Activated naive CD4-positive, alpha-beta T cell treated with anti-CD3 and anti-CD28 coated beads, Interleukin-2, amount 50 U/mL, for 24 hours (primary cell): ENCODE measurements around the gene SEMA4G.
"Not testable (repeated sequence)": the region's sequence is repeated elsewhere in the genome, so short reads cannot be mapped to it uniquely, and the experiment has no call there.

Experiments used
- H3K27ac Mint-ChIP-seq: one replicate; pipeline ENCODE4 v1.8.0; 2021; ENCODE audit warnings: mild to moderate bottlenecking, mixed read lengths
- H3K27me3 Mint-ChIP-seq: one replicate; pipeline ENCODE4 v1.8.0; 2021; ENCODE audit warnings: mixed read lengths
- H3K36me3 Mint-ChIP-seq: one replicate; pipeline ENCODE4 v1.8.0; 2021; ENCODE audit warnings: mixed read lengths
- H3K4me1 Mint-ChIP-seq: one replicate; pipeline ENCODE4 v1.8.0; 2021; ENCODE audit warnings: mixed read lengths
- H3K4me3 Mint-ChIP-seq: one replicate; pipeline ENCODE4 v1.8.0; 2021; ENCODE audit warnings: mild to moderate bottlenecking, mixed read lengths
- H3K9me3 Mint-ChIP-seq: one replicate; pipeline ENCODE4 v1.8.0; 2021; ENCODE audit warnings: mixed read lengths

The SEMA4G gene

GRCh38 chr10:100965820-100966219 lies 3.5 kb upstream of the SEMA4G start:
- Mint-ChIP-seq H3K36me3 (peaks cover 3% of the 10 kb centered on the region), H3K27me3 (no peaks in the 10 kb centered on the region), H3K4me3 (no peak overlapping the region), H3K4me1 (peaks cover 15% of the 10 kb centered on the region), H3K27ac (no peak overlapping the region), H3K9me3 (no peaks in the 10 kb centered on the region)

GRCh38 chr10:100966887-100967286 lies 2.4 kb upstream of the SEMA4G start:
- H3K4me3 Mint-ChIP-seq, result no peak overlapping the region
- H3K4me1 Mint-ChIP-seq, result peaks cover 15% of the 10 kb centered on the region
- H3K27me3 Mint-ChIP-seq, result no peaks in the 10 kb centered on the region
- H3K36me3 Mint-ChIP-seq, result peaks cover 3% of the 10 kb centered on the region
- H3K27ac Mint-ChIP-seq, result no peak overlapping the region
- no peaks in the 10 kb centered on the region for H3K9me3 Mint-ChIP-seq

GRCh38 chr10:100967332-100967731 lies 2.0 kb upstream of the SEMA4G start:
- Mint-ChIP-seq H3K27me3 (no peaks in the 10 kb centered on the region), H3K4me3 (no peak overlapping the region), H3K4me1 (peaks cover 15% of the 10 kb centered on the region), H3K27ac (no peak overlapping the region), H3K9me3 (no peaks in the 10 kb centered on the region), H3K36me3 (peaks cover 3% of the 10 kb centered on the region)

GRCh38 chr10:100968062-100968736 lies 1.1 kb upstream of the SEMA4G start:
- Mint-ChIP-seq H3K36me3 (peaks cover 3% of the 10 kb centered on the region), H3K9me3 (no peaks in the 10 kb centered on the region), H3K27me3 (no peaks in the 10 kb centered on the region), H3K4me1 (peaks cover 15% of the 10 kb centered on the region), H3K27ac (no peak overlapping the region), H3K4me3 (peak overlapping the region; percentile 66)

- peaks cover 15% of the 10 kb centered on the region for H3K4me1 Mint-ChIP-seq
- H3K9me3 Mint-ChIP-seq, result no peaks in the 10 kb centered on the region
- peaks cover 3% of the 10 kb centered on the region for H3K36me3 Mint-ChIP-seq
- H3K27me3 Mint-ChIP-seq, result no peaks in the 10 kb centered on the region
- H3K27ac Mint-ChIP-seq, result no peak overlapping the region
- H3K4me3 Mint-ChIP-seq, result peak overlapping the region; percentile 64
Measured at GRCh38 chr10:100968863-100969186, 479 bp upstream of the SEMA4G start.

GRCh38 chr10:100970076-100970913 lies 991 bp downstream of the SEMA4G start:
- Mint-ChIP-seq H3K4me1 (peaks cover 15% of the 10 kb centered on the region), H3K27me3 (no peaks in the 10 kb centered on the region), H3K36me3 (peaks cover 3% of the 10 kb centered on the region), H3K9me3 (no peaks in the 10 kb centered on the region), H3K4me3 (peak overlapping the region; percentile 66), H3K27ac (no peak overlapping the region)

GRCh38 chr10:100970914-100971811 lies 1.9 kb downstream of the SEMA4G start:
- H3K4me3 Mint-ChIP-seq, result peak overlapping the region; percentile 66
- no peaks in the 10 kb centered on the region for H3K9me3 Mint-ChIP-seq
- no peak overlapping the region for H3K27ac Mint-ChIP-seq
- no peaks in the 10 kb centered on the region for H3K27me3 Mint-ChIP-seq
- H3K36me3 Mint-ChIP-seq, result no peaks in the 10 kb centered on the region
- peaks cover 15% of the 10 kb centered on the region for H3K4me1 Mint-ChIP-seq

- Mint-ChIP-seq H3K4me3 (no peak overlapping the region), H3K27ac (no peak overlapping the region), H3K27me3 (no peaks in the 10 kb centered on the region)
Measured at GRCh38 chr10:100972115-100972903, 3.0 kb downstream of the SEMA4G start.

GRCh38 chr10:100972904-100973535 lies 3.7 kb downstream of the SEMA4G start:
- Mint-ChIP-seq H3K36me3 (no peaks in the 10 kb centered on the region), H3K4me1 (peaks cover 15% of the 10 kb centered on the region), H3K4me3 (no peak overlapping the region), H3K27me3 (no peaks in the 10 kb centered on the region), H3K9me3 (no peaks in the 10 kb centered on the region), H3K27ac (no peak overlapping the region)

More at GRCh38 chr10:100972115-100972903, 3.0 kb downstream of the SEMA4G start:
- H3K9me3 Mint-ChIP-seq, result no peaks in the 10 kb centered on the region
- H3K36me3 Mint-ChIP-seq, result no peaks in the 10 kb centered on the region
- H3K4me1 Mint-ChIP-seq, result peaks cover 15% of the 10 kb centered on the region

GRCh38 chr10:100975397-100975796 lies 6.1 kb downstream of the SEMA4G start:
- not testable (repeated sequence) for H3K4me1 Mint-ChIP-seq, H3K4me3 Mint-ChIP-seq, H3K36me3 Mint-ChIP-seq, H3K27ac Mint-ChIP-seq, H3K27me3 Mint-ChIP-seq, H3K9me3 Mint-ChIP-seq

GRCh38 chr10:100976906-100977305 lies 7.6 kb downstream of the SEMA4G start:
- no peaks in the 10 kb centered on the region for H3K27me3 Mint-ChIP-seq
- H3K27ac Mint-ChIP-seq, result no peak overlapping the region
- no peak overlapping the region for H3K4me3 Mint-ChIP-seq
- H3K4me1 Mint-ChIP-seq, result no peaks in the 10 kb centered on the region
- H3K36me3 Mint-ChIP-seq, result no peaks in the 10 kb centered on the region
- no peaks in the 10 kb centered on the region for H3K9me3 Mint-ChIP-seq

- Mint-ChIP-seq H3K4me1 (no peaks in the 10 kb centered on the region), H3K4me3 (no peak overlapping the region), H3K36me3 (no peaks in the 10 kb centered on the region), H3K27ac (no peak overlapping the region), H3K9me3 (no peaks in the 10 kb centered on the region), H3K27me3 (no peaks in the 10 kb centered on the region)
Measured at GRCh38 chr10:100977436-100977835, 8.1 kb downstream of the SEMA4G start.

GRCh38 chr10:100978121-100978900 lies 9.0 kb downstream of the SEMA4G start:
- Mint-ChIP-seq H3K9me3 (no peaks in the 10 kb centered on the region), H3K4me3 (no peak overlapping the region), H3K27ac (no peak overlapping the region), H3K4me1 (no peaks in the 10 kb centered on the region), H3K27me3 (no peaks in the 10 kb centered on the region), H3K36me3 (no peaks in the 10 kb centered on the region)

- no peak overlapping the region for H3K27ac Mint-ChIP-seq
- H3K36me3 Mint-ChIP-seq, result no peaks in the 10 kb centered on the region
- H3K27me3 Mint-ChIP-seq, result no peaks in the 10 kb centered on the region
- H3K4me3 Mint-ChIP-seq, result no peak overlapping the region
- H3K9me3 Mint-ChIP-seq, result no peaks in the 10 kb centered on the region
- no peaks in the 10 kb centered on the region for H3K4me1 Mint-ChIP-seq
Measured at GRCh38 chr10:100978901-100979195, 9.5 kb downstream of the SEMA4G start.
